ENCODE results near the gene CCM2L. TPM values are rescaled to one million over a fixed set of nuclear protein-coding genes. Genes with fewer than 3 reads are reported as not detected.
"Not testable (repeated sequence)": the region's sequence is repeated elsewhere in the genome, so short reads cannot be mapped to it uniquely, and the experiment has no call there.

Gene CCM2L
- total RNA-seq, 4 donors from 2014 or later, result 7.4 to 16.0 (median 9.7) TPM

DNA sequence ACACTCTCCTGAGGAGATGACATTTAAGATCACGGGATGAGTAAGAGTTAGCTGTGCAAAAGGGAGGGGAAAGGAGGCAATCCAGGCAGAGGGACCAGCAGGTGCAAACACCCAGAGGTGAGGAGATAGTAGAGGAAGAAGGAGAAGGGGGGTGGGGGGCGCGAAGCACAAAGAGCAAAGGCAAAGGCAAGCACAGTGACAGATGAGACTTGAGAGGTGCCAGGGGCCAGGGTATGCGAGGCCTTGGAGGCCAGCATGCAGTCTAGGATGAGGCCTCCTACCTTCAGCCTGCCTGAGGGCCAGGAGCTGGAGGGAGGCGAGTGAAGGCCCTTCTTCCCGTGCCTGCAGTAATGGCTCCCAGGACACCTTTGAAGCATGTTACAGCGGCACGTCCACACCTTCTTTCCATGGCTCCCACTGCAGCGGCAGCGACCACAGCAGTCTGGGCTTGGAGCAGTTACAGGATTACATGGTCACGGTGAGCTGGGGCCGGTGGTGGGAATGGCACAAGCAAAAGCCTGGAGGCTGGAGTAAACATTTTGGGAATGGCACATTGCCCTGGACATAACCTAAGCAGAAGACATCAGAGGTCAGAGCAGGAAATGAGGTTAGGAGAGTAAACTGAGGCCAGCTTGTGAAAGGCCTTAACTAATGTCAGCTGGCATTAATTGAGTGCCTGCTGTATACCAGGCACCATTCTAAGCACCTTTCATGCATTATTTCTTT lies 18.6 kb downstream of the CCM2L start:
- H3K4me1 ChIP-seq, result peaks cover 5% of the 10 kb centered on the region in 2 donors
- H3K27me3 ChIP-seq, result no peaks in the 10 kb centered on the region
- no peaks in the 10 kb centered on the region for H3K9me3 ChIP-seq
- intact Hi-C loops (cut with DNase I), result loop anchor here (10.0 kb wide), 1 partner anchor 174 kb away; no protein-coding TSS in a partner anchor
- 52 to 55% methylated on average over 12 of the region's 12 CpGs for whole genome bisulfite sequencing, 2 donors
- H3K27ac ChIP-seq, result no peak overlapping the region
- H3K36me3 ChIP-seq, result no peaks in the 10 kb centered on the region
- H3K4me3 ChIP-seq (replicated peaks in 1 of 3), result no peak overlapping the region
- no peak for DNase-seq
- TF ChIP-seq, protein P1, sequence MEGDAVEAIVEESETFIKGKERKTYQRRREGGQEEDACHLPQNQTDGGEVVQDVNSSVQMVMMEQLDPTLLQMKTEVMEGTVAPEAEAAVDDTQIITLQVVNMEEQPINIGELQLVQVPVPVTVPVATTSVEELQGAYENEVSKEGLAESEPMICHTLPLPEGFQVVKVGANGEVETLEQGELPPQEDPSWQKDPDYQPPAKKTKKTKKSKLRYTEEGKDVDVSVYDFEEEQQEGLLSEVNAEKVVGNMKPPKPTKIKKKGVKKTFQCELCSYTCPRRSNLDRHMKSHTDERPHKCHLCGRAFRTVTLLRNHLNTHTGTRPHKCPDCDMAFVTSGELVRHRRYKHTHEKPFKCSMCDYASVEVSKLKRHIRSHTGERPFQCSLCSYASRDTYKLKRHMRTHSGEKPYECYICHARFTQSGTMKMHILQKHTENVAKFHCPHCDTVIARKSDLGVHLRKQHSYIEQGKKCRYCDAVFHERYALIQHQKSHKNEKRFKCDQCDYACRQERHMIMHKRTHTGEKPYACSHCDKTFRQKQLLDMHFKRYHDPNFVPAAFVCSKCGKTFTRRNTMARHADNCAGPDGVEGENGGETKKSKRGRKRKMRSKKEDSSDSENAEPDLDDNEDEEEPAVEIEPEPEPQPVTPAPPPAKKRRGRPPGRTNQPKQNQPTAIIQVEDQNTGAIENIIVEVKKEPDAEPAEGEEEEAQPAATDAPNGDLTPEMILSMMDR (IDR thresholded peaks at IDR 0.05), result no peak
- no peak for TF ChIP-seq POLR2A (IDR thresholded peaks at IDR 0.05)

GRCh38 chr20:32029561-32029960 lies 19.3 kb downstream of the CCM2L start:
- TF ChIP-seq, protein P1 (IDR thresholded peaks at IDR 0.05), result no peak
- Histone ChIP-seq H3K36me3 (no peaks in the 10 kb centered on the region), H3K4me3 (replicated peaks in 1 of 3) (no peak overlapping the region), H3K4me1 (peaks cover 5% of the 10 kb centered on the region in 2 donors), H3K27ac (no peak overlapping the region), H3K9me3 (no peaks in the 10 kb centered on the region), H3K27me3 (no peaks in the 10 kb centered on the region)
- no peak for DNase-seq
- intact Hi-C loops (cut with DNase I), result loop anchor here (10.0 kb wide), 1 partner anchor 175 kb away; no protein-coding TSS in a partner anchor
- 86 to 95% methylated on average over 6 to 11 of the region's 11 CpGs for WGBS, 2 donors

GRCh38 chr20:32031007-32031958 lies 21.0 kb downstream of the CCM2L start:
- Histone ChIP-seq H3K4me1 (peaks cover 5% of the 10 kb centered on the region in 2 donors), H3K27ac (no peak overlapping the region), H3K36me3 (no peaks in the 10 kb centered on the region), H3K27me3 (no peaks in the 10 kb centered on the region), H3K9me3 (no peaks in the 10 kb centered on the region), H3K4me3 (replicated peaks in 1 of 3) (no peak overlapping the region)
- no peak for TF ChIP-seq POLR2A (IDR thresholded peaks at IDR 0.05)
- TF ChIP-seq, protein P1 (IDR thresholded peaks at IDR 0.05), result peak; percentile 78 to 87 (median 84)
- 6 to 37% methylated on average over 16 to 31 of the region's 59 CpGs for WGBS, 2 donors
- DNase-seq, result peak; percentile 80 to 84
- intact Hi-C loops (cut with DNase I), result loop anchor here (10.0 kb wide), 1 partner anchor 206 kb away; no protein-coding TSS in a partner anchor

DNA sequence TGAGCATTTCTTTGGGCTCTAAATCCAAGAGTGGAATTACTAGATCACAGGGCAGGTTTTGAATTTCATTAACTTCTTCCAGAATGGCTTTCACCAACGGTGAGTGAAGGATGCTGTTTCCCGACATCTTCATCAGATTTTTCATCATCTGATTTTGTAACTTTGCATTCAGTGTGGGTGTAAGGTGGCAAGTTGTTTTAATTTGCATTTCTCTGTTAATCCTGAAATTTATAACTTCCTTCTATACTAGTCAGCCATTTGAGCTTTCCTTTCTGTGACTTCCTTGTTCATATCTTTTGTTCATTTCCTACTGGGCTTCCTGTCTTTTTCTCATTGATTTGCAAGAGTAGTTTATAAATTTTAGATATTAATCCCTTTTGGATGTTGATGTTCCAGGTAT lies 23.1 kb downstream of the CCM2L start:
- TF ChIP-seq, protein P1 (IDR thresholded peaks at IDR 0.05), result no peak
- no peak for TF ChIP-seq POLR2A (IDR thresholded peaks at IDR 0.05)
- Histone ChIP-seq H3K9me3 (no peaks in the 10 kb centered on the region), H3K27me3 (no peaks in the 10 kb centered on the region), H3K4me3 (replicated peaks in 1 of 3) (no peak overlapping the region), H3K27ac (no peak overlapping the region), H3K4me1 (peaks cover 5% of the 10 kb centered on the region in 2 donors), H3K36me3 (no peaks in the 10 kb centered on the region)
- intact Hi-C loops (cut with DNase I), result loop anchor here (10.0 kb wide), 1 partner anchor 209 kb away; no protein-coding TSS in a partner anchor
- DNase-seq, result no peak
- WGBS, 2 donors, result 78 to 82% methylated on average over 2 of the region's 2 CpGs

DNA sequence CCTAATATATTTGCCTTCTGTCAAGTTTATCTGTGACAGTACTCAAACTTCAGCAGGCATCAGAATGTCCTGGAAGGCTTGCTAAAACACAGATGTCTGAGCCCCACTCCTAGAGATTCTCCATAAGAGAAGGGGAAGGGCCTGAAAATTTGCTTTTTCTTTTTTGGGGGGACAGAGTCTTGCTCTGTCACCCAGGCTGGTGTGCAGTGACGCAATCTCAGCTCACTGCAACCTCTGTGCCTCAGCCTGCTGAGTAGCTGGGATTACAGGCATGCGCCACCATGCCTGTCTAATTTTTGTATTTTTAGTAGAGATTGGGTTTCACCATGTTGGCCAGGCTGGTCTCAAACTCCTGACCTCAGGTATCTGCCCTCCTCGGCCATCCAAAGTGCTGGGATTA lies 23.5 kb downstream of the CCM2L start:
- WGBS, 2 donors, result 79 to 84% methylated on average over 3 of the region's 3 CpGs

More for the DNA sequence above, 23.5 kb downstream of the CCM2L start:
- intact Hi-C loops (cut with DNase I), result loop anchor here (10.0 kb wide), 1 partner anchor 209 kb away; no protein-coding TSS in a partner anchor
- H3K36me3 ChIP-seq; H3K27me3 ChIP-seq; DNase-seq; H3K27ac ChIP-seq; H3K9me3 ChIP-seq; H3K4me3 ChIP-seq (replicated peaks in 1 of 3); H3K4me1 ChIP-seq: not testable (repeated sequence)

Measured in thyroid gland (tissue), 4 donors.